Measurements from ENCODE around the gene GRIP2.

Gene GRIP2

DNA sequence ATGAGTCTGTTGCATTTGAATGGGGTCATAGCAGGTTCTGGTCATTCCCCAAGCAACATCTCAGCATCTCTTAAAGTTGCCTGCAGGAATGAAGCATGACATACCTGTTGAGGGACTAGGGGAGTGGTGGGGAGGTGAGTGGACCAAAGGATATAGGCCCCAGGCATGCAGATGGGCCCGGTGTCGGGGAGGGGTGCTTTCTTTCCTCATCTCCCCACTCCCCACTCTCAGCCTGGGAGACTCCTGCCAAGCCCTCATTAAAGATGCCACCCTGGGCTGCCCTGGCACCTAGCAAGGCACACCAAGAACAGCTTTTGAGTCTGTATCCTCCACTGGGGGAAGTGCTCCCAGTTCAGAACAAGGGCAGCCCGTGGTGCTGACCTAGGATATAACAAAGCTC is 54.2 kb downstream of the GRIP2 start:
- Histone ChIP-seq H3K9me3 (ENCODE audit: control insufficient read depth, low read length) (no peaks in the 10 kb centered on the region), H4K8ac (ENCODE audit: low read length) (no peak overlapping the region), H3K9ac (ENCODE audit: low read length) (no peak overlapping the region), H2BK12ac (ENCODE audit: low read length in 2 of 2) (no peak overlapping the region), H3K4ac (ENCODE audit: low read depth in 1 of 2, low read length in 2 of 2) (no peak overlapping the region), H2BK120ac (ENCODE audit: low read depth, low read length) (no peak overlapping the region), H3K14ac (ENCODE audit: low read length in 2 of 2) (no peak overlapping the region), H3K4me1 (ENCODE audit: control insufficient read depth, insufficient read depth, low read depth, low read length) (peaks cover 8% of the 10 kb centered on the region), H2BK15ac (ENCODE audit: low read depth, poor library complexity, severe bottlenecking) (no peak overlapping the region), H3K79me1 (replicated peaks; ENCODE audit: low read length, poor library complexity, severe bottlenecking) (peaks cover 20% of the 10 kb centered on the region), H2BK5ac (ENCODE audit: low read depth, low read length, poor library complexity, severe bottlenecking) (no peak overlapping the region), H2AK5ac (ENCODE audit: low read length, severe bottlenecking) (no peak overlapping the region), H2AFZ (ENCODE audit: low read depth, low read length) (no peak overlapping the region), H3K23ac (ENCODE audit: low read length in 2 of 2) (no peak overlapping the region), H4K91ac (ENCODE audit: low read length) (no peak overlapping the region), H3K36me3 (ENCODE audit: control insufficient read depth in 1 of 2, insufficient read depth in 2 of 2, low read depth in 1 of 2, low read length in 2 of 2) (peaks cover 78 to 86% of the 10 kb centered on the region in 2 experiments), H3K18ac (ENCODE audit: low read depth in 1 of 2, low read length in 2 of 2) (no peak overlapping the region), H3K27me3 (ENCODE audit: control insufficient read depth in 1 of 2, insufficient read depth in 1 of 2, low read length in 2 of 2) (no peaks in the 10 kb centered on the region), H3K27ac (ENCODE audit: low read length, poor library complexity, severe bottlenecking) (no peak overlapping the region), H3K4me2 (ENCODE audit: low read length, poor library complexity, severe bottlenecking) (no peak overlapping the region), H3K4me3 (ENCODE audit: insufficient read depth in 1 of 2, low read depth in 1 of 2, low read length in 2 of 2) (no peak overlapping the region)
- no peak for DNase-seq
- 92% methylated on average over 2 of the region's 3 CpGs for WGBS

DNA sequence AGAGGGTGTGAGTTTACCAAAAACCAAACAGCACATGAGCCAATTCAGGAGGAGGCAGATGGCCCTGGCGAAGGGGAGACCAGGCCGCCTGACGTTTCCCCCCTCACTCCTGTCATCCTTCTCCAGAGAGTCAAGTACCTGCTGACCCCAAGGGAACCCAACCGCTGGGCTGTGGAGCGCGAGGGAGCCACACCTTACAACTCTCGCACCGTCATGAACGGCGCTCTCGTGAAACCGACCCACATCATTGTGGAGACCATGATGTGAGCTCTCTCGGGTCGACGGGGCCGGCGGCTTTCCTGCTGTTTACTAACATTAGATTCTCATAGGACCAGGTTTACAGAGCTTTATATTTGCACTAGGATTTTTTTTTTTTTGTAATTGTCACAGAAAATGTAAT is 55.4 kb downstream of the GRIP2 start:
- H3K18ac ChIP-seq (ENCODE audit: low read depth in 1 of 2, low read length in 2 of 2) = no peak overlapping the region
- H2BK120ac ChIP-seq (ENCODE audit: low read depth, low read length) = no peak overlapping the region
- H3K4me1 ChIP-seq (ENCODE audit: control insufficient read depth, insufficient read depth, low read depth, low read length) = peaks cover 13% of the 10 kb centered on the region
- no peaks in the 10 kb centered on the region for H3K27me3 ChIP-seq (ENCODE audit: control insufficient read depth in 1 of 2, insufficient read depth in 1 of 2, low read length in 2 of 2)
- H3K4me3 ChIP-seq (ENCODE audit: insufficient read depth in 1 of 2, low read depth in 1 of 2, low read length in 2 of 2) = no peak overlapping the region
- H2BK15ac ChIP-seq (ENCODE audit: low read depth, poor library complexity, severe bottlenecking) = no peak overlapping the region
- H3K79me1 ChIP-seq (replicated peaks; ENCODE audit: low read length, poor library complexity, severe bottlenecking) = peaks cover 24% of the 10 kb centered on the region
- H2BK12ac ChIP-seq (ENCODE audit: low read length in 2 of 2) = no peak overlapping the region
- H2AK5ac ChIP-seq (ENCODE audit: low read length, severe bottlenecking) = no peak overlapping the region
- H3K36me3 ChIP-seq (ENCODE audit: control insufficient read depth in 1 of 2, insufficient read depth in 2 of 2, low read depth in 1 of 2, low read length in 2 of 2) = peaks cover 85 to 87% of the 10 kb centered on the region in 2 experiments
- H2AFZ ChIP-seq (ENCODE audit: low read depth, low read length) = no peak overlapping the region
- H2BK5ac ChIP-seq (ENCODE audit: low read depth, low read length, poor library complexity, severe bottlenecking) = no peak overlapping the region
- no peak overlapping the region for H3K9ac ChIP-seq (ENCODE audit: low read length)
- WGBS = 97% methylated on average over 17 of the region's 17 CpGs
- H3K4me2 ChIP-seq (ENCODE audit: low read length, poor library complexity, severe bottlenecking) = no peak overlapping the region
- H3K27ac ChIP-seq (ENCODE audit: low read length, poor library complexity, severe bottlenecking) = no peak overlapping the region
- H3K23ac ChIP-seq (ENCODE audit: low read length in 2 of 2) = no peak overlapping the region
- no peak overlapping the region for H4K91ac ChIP-seq (ENCODE audit: low read length)
- H3K4ac ChIP-seq (ENCODE audit: low read depth in 1 of 2, low read length in 2 of 2) = no peak overlapping the region
- no peak overlapping the region for H4K8ac ChIP-seq (ENCODE audit: low read length)
- H3K9me3 ChIP-seq (ENCODE audit: control insufficient read depth, low read length) = no peaks in the 10 kb centered on the region
- DNase-seq = no peak
- H3K14ac ChIP-seq (ENCODE audit: low read length in 2 of 2) = no peak overlapping the region

DNA sequence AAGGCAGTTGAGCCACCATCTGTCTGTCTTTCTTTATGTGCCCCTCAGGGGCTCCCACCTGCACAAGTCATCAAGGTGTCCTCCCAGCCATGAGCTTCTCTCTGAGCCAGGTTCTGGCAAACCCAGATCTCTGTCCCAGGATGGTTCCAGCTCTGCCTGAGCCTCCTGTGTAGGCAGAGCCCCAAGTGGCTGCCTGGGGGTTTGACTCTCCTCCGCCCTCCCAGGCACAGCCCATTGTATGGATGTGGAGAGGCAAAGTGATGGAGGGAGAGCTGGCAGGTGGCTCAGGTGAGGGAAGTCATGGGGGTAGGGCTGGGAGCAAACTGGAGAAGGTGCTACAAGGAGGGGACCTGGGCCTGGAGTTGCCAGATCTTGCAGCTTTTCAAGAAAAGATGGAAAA is 56.9 kb downstream of the GRIP2 start:
- peaks cover 91 to 94% of the 10 kb centered on the region in 2 experiments for H3K36me3 ChIP-seq (ENCODE audit: control insufficient read depth in 1 of 2, insufficient read depth in 2 of 2, low read depth in 1 of 2, low read length in 2 of 2)
- H3K4me3 ChIP-seq (ENCODE audit: insufficient read depth in 1 of 2, low read depth in 1 of 2, low read length in 2 of 2) = no peak overlapping the region
- H3K27ac ChIP-seq (ENCODE audit: low read length, poor library complexity, severe bottlenecking) = no peak overlapping the region
- no peaks in the 10 kb centered on the region for H3K27me3 ChIP-seq (ENCODE audit: control insufficient read depth in 1 of 2, insufficient read depth in 1 of 2, low read length in 2 of 2)
- no peak overlapping the region for H4K91ac ChIP-seq (ENCODE audit: low read length)
- no peak overlapping the region for H3K23ac ChIP-seq (ENCODE audit: low read length in 2 of 2)
- no peak overlapping the region for H3K18ac ChIP-seq (ENCODE audit: low read depth in 1 of 2, low read length in 2 of 2)
- DNase-seq = no peak
- H3K9ac ChIP-seq (ENCODE audit: low read length) = no peak overlapping the region
- no peak overlapping the region for H2BK5ac ChIP-seq (ENCODE audit: low read depth, low read length, poor library complexity, severe bottlenecking)
- H2AFZ ChIP-seq (ENCODE audit: low read depth, low read length) = no peak overlapping the region
- H3K14ac ChIP-seq (ENCODE audit: low read length in 2 of 2) = no peak overlapping the region
- no peak overlapping the region for H3K4me2 ChIP-seq (ENCODE audit: low read length, poor library complexity, severe bottlenecking)
- H2BK12ac ChIP-seq (ENCODE audit: low read length in 2 of 2) = no peak overlapping the region
- H3K4me1 ChIP-seq (ENCODE audit: control insufficient read depth, insufficient read depth, low read depth, low read length) = peaks cover 13% of the 10 kb centered on the region
- no peak overlapping the region for H4K8ac ChIP-seq (ENCODE audit: low read length)
- 100% methylated on average over 1 of the region's 1 CpG for WGBS
- H2AK5ac ChIP-seq (ENCODE audit: low read length, severe bottlenecking) = no peak overlapping the region
- H2BK120ac ChIP-seq (ENCODE audit: low read depth, low read length) = no peak overlapping the region
- no peaks in the 10 kb centered on the region for H3K9me3 ChIP-seq (ENCODE audit: control insufficient read depth, low read length)
- H3K4ac ChIP-seq (ENCODE audit: low read depth in 1 of 2, low read length in 2 of 2) = no peak overlapping the region
- H2BK15ac ChIP-seq (ENCODE audit: low read depth, poor library complexity, severe bottlenecking) = no peak overlapping the region
- H3K79me1 ChIP-seq (replicated peaks; ENCODE audit: low read length, poor library complexity, severe bottlenecking) = peaks cover 29% of the 10 kb centered on the region

- H3K4me3 ChIP-seq (ENCODE audit: insufficient read depth in 1 of 2, low read depth in 1 of 2, low read length in 2 of 2) = no peak overlapping the region
- 93% methylated on average over 2 of the region's 2 CpGs for WGBS
- no peak overlapping the region for H3K4me2 ChIP-seq (ENCODE audit: low read length, poor library complexity, severe bottlenecking)
- no peak overlapping the region for H2AK5ac ChIP-seq (ENCODE audit: low read length, severe bottlenecking)
- H3K9ac ChIP-seq (ENCODE audit: low read length) = no peak overlapping the region
- H2BK15ac ChIP-seq (ENCODE audit: low read depth, poor library complexity, severe bottlenecking) = no peak overlapping the region
- H4K91ac ChIP-seq (ENCODE audit: low read length) = no peak overlapping the region
- no peak overlapping the region for H2AFZ ChIP-seq (ENCODE audit: low read depth, low read length)
- H2BK120ac ChIP-seq (ENCODE audit: low read depth, low read length) = no peak overlapping the region
- no peak overlapping the region for H2BK5ac ChIP-seq (ENCODE audit: low read depth, low read length, poor library complexity, severe bottlenecking)
- H3K27me3 ChIP-seq (ENCODE audit: control insufficient read depth in 1 of 2, insufficient read depth in 1 of 2, low read length in 2 of 2) = no peaks in the 10 kb centered on the region
- H3K4ac ChIP-seq (ENCODE audit: low read depth in 1 of 2, low read length in 2 of 2) = no peak overlapping the region
- H3K9me3 ChIP-seq (ENCODE audit: control insufficient read depth, low read length) = no peaks in the 10 kb centered on the region
- peaks cover 35% of the 10 kb centered on the region for H3K79me1 ChIP-seq (replicated peaks; ENCODE audit: low read length, poor library complexity, severe bottlenecking)
- no peak overlapping the region for H3K27ac ChIP-seq (ENCODE audit: low read length, poor library complexity, severe bottlenecking)
- no peak for DNase-seq
- peaks cover 90 to 94% of the 10 kb centered on the region in 2 experiments for H3K36me3 ChIP-seq (ENCODE audit: control insufficient read depth in 1 of 2, insufficient read depth in 2 of 2, low read depth in 1 of 2, low read length in 2 of 2)
- H2BK12ac ChIP-seq (ENCODE audit: low read length in 2 of 2) = no peak overlapping the region
- no peak overlapping the region for H3K18ac ChIP-seq (ENCODE audit: low read depth in 1 of 2, low read length in 2 of 2)
- H3K14ac ChIP-seq (ENCODE audit: low read length in 2 of 2) = no peak overlapping the region
- H3K23ac ChIP-seq (ENCODE audit: low read length in 2 of 2) = no peak overlapping the region
- no peak overlapping the region for H4K8ac ChIP-seq (ENCODE audit: low read length)
- peaks cover 11% of the 10 kb centered on the region for H3K4me1 ChIP-seq (ENCODE audit: control insufficient read depth, insufficient read depth, low read depth, low read length)
Measured at GRCh38 chr3:14482271-14482721, 57.8 kb downstream of the GRIP2 start.

Measured in mesenchymal stem cell (in vitro differentiated cells and primary cell).